ENCODE data around the gene MRPS16. TPM values are rescaled to one million over a fixed set of nuclear protein-coding genes. Genes with fewer than 3 reads are reported as not detected.

MRPS16 gene
- 31.9 TPM for total RNA-seq

DNA sequence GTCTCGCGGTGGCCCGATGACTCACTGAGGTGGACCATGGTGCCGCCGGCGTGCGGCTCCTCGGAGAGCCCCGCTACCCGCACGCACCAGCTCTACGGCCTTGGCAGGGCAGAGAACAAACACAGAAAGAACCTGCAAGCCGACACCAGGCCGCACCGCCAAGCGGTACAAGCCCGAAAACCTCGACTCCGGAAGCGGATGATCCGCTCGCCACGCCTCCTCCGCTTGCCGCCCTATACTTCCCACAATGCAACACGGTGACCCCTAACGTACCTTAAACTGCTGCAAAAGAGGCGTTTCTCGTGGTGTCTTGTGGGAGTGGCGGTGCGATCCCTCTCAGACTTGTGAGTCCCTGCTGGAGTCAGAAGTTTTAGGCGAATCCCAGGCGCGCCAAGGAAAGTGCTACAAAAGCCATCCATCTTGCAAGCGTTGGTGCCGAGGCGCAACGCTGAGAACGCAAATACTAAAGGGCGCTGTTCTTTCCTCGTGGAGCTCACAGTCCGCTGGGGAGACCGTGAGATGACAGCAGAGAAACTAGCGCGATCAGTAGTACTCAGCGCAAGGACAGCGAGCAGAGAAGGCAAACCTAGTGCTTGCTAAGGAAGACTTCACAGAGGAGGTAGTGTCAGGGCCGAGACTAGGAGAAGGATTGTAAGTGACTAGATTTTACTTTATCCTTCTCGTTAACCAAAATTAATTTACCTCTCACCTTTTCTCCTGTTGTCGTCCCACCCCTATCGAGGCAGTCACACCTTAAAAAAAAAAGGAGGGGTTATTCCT, at the start of gene MRPS16:
MRPS16 (minus strand) TSS at position 200 of the 780 bp plus-strand sequence; CDS start at position 38, 162 bp downstream.
- Histone ChIP-seq H3K4me1 (peaks cover 32% of the 10 kb centered on the region), H3K4me3 (peak within 1 kb of the TSS; percentile 74 to 85), H3K27me3 (no peaks in the 10 kb centered on the region), H3K9me3 (no peaks in the 10 kb centered on the region), H3K27ac (peak within 1 kb of the TSS; percentile 81), H3K36me3 (peaks cover 0 to 14% of the 10 kb centered on the region in 2 donors)
- TF ChIP-seq POLR2A (IDR thresholded peaks at IDR 0.05), result peak in 1 of 2 donors; percentile 46
- peak; percentile 96 to 100 for TF ChIP-seq POLR2AphosphoS5 (IDR thresholded peaks at IDR 0.05; ENCODE audit: insufficient read depth in 1 of 2, low read depth in 1 of 2)
- TF ChIP-seq, protein P1, sequence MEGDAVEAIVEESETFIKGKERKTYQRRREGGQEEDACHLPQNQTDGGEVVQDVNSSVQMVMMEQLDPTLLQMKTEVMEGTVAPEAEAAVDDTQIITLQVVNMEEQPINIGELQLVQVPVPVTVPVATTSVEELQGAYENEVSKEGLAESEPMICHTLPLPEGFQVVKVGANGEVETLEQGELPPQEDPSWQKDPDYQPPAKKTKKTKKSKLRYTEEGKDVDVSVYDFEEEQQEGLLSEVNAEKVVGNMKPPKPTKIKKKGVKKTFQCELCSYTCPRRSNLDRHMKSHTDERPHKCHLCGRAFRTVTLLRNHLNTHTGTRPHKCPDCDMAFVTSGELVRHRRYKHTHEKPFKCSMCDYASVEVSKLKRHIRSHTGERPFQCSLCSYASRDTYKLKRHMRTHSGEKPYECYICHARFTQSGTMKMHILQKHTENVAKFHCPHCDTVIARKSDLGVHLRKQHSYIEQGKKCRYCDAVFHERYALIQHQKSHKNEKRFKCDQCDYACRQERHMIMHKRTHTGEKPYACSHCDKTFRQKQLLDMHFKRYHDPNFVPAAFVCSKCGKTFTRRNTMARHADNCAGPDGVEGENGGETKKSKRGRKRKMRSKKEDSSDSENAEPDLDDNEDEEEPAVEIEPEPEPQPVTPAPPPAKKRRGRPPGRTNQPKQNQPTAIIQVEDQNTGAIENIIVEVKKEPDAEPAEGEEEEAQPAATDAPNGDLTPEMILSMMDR (IDR thresholded peaks at IDR 0.05), result no peak
- DNase-seq (ENCODE audit: extremely low spot score in 2 of 2), result peak; percentile 97 to 98
- intact Hi-C loops (cut with DNase I), result no loop called here

DNA sequence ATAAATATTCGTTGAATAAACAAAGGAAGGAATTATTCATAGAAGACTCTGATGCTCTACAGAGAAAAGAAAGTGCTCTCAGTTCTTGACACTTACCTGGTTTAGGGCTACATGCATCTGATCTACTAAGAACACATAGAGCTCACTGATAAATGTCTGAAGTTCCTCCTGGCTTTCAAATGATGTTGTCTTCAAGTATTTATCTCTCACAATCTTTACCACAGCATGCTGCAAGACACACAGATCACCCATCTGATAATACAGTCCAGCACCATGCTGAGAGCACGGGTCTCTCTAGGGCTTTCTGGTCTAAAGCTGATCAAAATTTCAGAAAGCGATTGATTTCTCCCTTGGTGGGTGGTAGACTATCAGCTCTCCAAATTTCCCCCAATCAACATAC, 44.5 kb upstream of the MRPS16 start:
- H3K27me3 ChIP-seq, result no peaks in the 10 kb centered on the region
- intact Hi-C loops (cut with DNase I), result no loop called here
- no peaks in the 10 kb centered on the region for H3K4me1 ChIP-seq
- no peaks in the 10 kb centered on the region for H3K9me3 ChIP-seq
- TF ChIP-seq, protein P1 (IDR thresholded peaks at IDR 0.05), result no peak
- TF ChIP-seq POLR2AphosphoS5 (IDR thresholded peaks at IDR 0.05; ENCODE audit: insufficient read depth in 1 of 2, low read depth in 1 of 2), result no peak
- no peak for TF ChIP-seq POLR2A (IDR thresholded peaks at IDR 0.05)
- no peak overlapping the region for H3K4me3 ChIP-seq
- no peaks in the 10 kb centered on the region for H3K36me3 ChIP-seq
- H3K27ac ChIP-seq, result no peak overlapping the region
- DNase-seq (ENCODE audit: extremely low spot score in 2 of 2), result no peak

DNA sequence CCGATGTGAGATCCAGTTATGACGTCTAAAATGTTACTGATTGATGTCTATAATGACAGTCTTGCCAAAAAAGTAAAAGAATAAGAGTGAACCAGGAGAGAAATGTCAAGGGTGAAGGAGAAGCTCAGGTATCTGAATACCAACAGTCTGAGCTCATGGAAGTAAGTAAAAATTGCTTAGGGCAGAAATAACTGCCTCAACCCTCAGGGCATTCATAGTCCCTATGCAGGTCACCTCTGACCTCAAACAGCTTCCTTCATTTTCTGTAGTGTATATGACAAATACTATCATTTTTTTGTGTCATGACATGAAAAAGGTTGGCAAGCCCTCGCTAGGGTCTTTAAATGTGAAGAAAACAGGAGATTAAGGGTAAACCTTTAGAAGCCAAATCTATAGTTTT, 41.0 kb upstream of the MRPS16 start:
- DNase-seq (ENCODE audit: extremely low spot score in 2 of 2), result no peak
- H3K4me1 ChIP-seq, result no peaks in the 10 kb centered on the region
- intact Hi-C loops (cut with DNase I), result no loop called here
- TF ChIP-seq POLR2AphosphoS5 (IDR thresholded peaks at IDR 0.05; ENCODE audit: insufficient read depth in 1 of 2, low read depth in 1 of 2), result no peak
- TF ChIP-seq POLR2A (IDR thresholded peaks at IDR 0.05), result no peak
- TF ChIP-seq, protein P1 (IDR thresholded peaks at IDR 0.05), result no peak
- H3K36me3 ChIP-seq, result no peaks in the 10 kb centered on the region
- H3K27ac ChIP-seq, result no peak overlapping the region
- no peaks in the 10 kb centered on the region for H3K27me3 ChIP-seq
- no peaks in the 10 kb centered on the region for H3K9me3 ChIP-seq
- no peak overlapping the region for H3K4me3 ChIP-seq

DNA sequence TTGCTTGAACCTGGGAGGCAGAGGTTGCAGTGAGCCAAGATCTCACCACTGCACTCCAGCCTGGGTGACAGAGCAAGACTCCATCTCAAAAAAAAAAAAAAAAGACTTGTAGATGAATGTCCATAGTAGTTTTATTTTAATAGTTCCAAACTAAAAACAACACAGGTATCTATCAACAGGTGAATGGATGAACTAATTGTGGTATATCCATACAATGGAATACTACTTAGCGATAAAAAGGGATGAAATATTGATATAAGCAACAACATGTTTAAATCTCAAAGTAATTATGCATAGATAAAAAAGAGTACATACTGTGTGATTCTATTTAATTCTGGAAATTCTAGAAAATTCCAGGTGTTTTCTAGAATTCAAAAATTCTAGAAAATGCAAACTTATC, 37.5 kb upstream of the MRPS16 start:
- intact Hi-C loops (cut with DNase I), result no loop called here
- H3K36me3 ChIP-seq, result no peaks in the 10 kb centered on the region
- DNase-seq (ENCODE audit: extremely low spot score in 2 of 2), result no peak
- H3K9me3 ChIP-seq, result no peaks in the 10 kb centered on the region
- H3K4me1 ChIP-seq, result no peaks in the 10 kb centered on the region
- no peak overlapping the region for H3K27ac ChIP-seq
- no peak overlapping the region for H3K4me3 ChIP-seq
- no peaks in the 10 kb centered on the region for H3K27me3 ChIP-seq
- TF ChIP-seq, protein P1 (IDR thresholded peaks at IDR 0.05), result no peak
- TF ChIP-seq POLR2A (IDR thresholded peaks at IDR 0.05) (no peak), POLR2AphosphoS5 (IDR thresholded peaks at IDR 0.05; ENCODE audit: insufficient read depth in 1 of 2, low read depth in 1 of 2) (no peak)

DNA sequence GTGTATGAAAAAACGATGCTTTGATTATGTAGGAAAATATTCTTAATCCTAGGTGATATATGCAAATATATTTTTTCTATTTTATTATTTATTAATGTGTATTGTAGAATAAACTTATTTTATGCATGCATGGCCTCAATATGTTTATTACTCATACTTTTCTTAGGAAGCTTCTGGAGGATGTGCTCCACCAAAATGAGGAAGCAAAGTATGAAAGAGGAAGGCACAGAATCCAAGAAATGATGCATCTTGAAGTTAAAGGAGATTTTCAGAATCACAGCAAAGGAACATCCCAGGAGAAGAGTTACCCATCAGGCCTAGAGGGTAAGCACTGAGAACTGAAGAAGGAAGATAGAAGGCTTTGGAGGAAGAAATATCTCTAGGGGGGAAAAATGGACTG, 35.0 kb upstream of the MRPS16 start:
- intact Hi-C loops (cut with DNase I), result no loop called here
- no peak overlapping the region for H3K27ac ChIP-seq
- TF ChIP-seq, protein P1 (IDR thresholded peaks at IDR 0.05), result no peak
- TF ChIP-seq POLR2AphosphoS5 (IDR thresholded peaks at IDR 0.05; ENCODE audit: insufficient read depth in 1 of 2, low read depth in 1 of 2) (no peak), POLR2A (IDR thresholded peaks at IDR 0.05) (no peak)
- no peaks in the 10 kb centered on the region for H3K9me3 ChIP-seq
- no peak overlapping the region for H3K4me3 ChIP-seq
- DNase-seq (ENCODE audit: extremely low spot score in 2 of 2), result no peak
- no peaks in the 10 kb centered on the region for H3K27me3 ChIP-seq
- H3K4me1 ChIP-seq, result no peaks in the 10 kb centered on the region
- no peaks in the 10 kb centered on the region for H3K36me3 ChIP-seq

Measured in vagina (tissue), 2 donors.